Ovary (tissue), 3 donors: ENCODE data around the gene FNBP1L.

Experiments
- POLR2A ChIP-seq: fragments of 450-650 bp; IDR thresholded peaks from one replicate; pipeline ENCODE4 v1.6.1; 2017; ENCODE audit warnings: antibody characterized with exemption, mild to moderate bottlenecking, moderate library complexity
- TF ChIP-seq, protein P1 (sequence below), 3 donors: fragments of 450-650 bp in 2 of 3; fragments of 200-600 bp in 1 of 3; IDR thresholded peaks; one replicate each; pipeline versions ENCODE4 v1.5.1 to v1.8.0; 2016 to 2022; ENCODE audit warnings: antibody characterized with exemption in 3 of 3, mild to moderate bottlenecking in 1 of 3
- donor health status: DM: no; HTN: no; CAD: no.

DNA sequence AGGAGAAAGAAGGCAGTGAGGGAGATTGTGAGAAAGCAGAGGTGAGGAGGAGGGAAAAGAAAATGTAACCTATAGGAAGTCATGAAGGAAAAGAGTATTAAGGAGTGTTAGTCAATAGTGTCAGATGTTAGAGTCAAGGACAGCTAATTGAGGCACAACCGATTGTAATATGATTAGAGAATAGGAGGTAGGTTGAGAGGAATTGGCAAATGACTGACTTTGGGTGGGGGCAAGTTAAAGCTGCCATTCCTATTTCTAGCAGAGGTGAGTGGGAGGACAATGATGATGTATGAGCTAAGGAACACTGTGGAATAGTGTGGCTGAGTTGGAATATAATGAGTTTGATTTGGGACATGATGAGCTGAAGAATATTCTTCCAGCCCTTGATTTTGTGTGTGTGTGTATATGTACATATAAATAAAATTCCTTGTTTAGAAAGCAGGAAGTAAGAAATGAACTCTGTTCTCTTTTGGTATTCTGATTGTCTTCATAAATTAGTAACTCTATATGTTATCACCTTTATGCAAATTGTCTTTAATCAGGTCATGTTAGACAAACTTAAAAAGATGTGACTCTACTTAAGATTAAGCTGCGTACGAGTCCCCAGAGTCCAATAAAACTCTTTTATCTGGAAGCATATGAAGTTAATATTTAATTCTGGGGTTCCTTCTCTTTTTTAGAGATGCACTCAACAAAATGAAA is 98.4 kb downstream of the FNBP1L start:
- TF ChIP-seq POLR2A: no peak
- TF ChIP-seq, protein P1, sequence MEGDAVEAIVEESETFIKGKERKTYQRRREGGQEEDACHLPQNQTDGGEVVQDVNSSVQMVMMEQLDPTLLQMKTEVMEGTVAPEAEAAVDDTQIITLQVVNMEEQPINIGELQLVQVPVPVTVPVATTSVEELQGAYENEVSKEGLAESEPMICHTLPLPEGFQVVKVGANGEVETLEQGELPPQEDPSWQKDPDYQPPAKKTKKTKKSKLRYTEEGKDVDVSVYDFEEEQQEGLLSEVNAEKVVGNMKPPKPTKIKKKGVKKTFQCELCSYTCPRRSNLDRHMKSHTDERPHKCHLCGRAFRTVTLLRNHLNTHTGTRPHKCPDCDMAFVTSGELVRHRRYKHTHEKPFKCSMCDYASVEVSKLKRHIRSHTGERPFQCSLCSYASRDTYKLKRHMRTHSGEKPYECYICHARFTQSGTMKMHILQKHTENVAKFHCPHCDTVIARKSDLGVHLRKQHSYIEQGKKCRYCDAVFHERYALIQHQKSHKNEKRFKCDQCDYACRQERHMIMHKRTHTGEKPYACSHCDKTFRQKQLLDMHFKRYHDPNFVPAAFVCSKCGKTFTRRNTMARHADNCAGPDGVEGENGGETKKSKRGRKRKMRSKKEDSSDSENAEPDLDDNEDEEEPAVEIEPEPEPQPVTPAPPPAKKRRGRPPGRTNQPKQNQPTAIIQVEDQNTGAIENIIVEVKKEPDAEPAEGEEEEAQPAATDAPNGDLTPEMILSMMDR (IDR thresholded peaks at IDR 0.05): no peak
